ENCODE results near the gene MAP3K2.
A peak's percentile ranks its signal among the peaks of the same experiment; 100 is the strongest.

GRCh38 chr2:127324635-127325034 lies 63.1 kb downstream of the MAP3K2 start:
- TF ChIP-seq EZH2 (IDR thresholded peaks at IDR 0.05; ENCODE audit: borderline replicate concordance, low read depth, low read length, poor library complexity, severe bottlenecking) (no peak), CTCF (conservative IDR thresholded peaks at IDR 0.05; ENCODE audit: low read depth, low read length) (peak; percentile 78)

All from A673 (cell line).